Measurements from ENCODE around the gene MTMR2.

DNA sequence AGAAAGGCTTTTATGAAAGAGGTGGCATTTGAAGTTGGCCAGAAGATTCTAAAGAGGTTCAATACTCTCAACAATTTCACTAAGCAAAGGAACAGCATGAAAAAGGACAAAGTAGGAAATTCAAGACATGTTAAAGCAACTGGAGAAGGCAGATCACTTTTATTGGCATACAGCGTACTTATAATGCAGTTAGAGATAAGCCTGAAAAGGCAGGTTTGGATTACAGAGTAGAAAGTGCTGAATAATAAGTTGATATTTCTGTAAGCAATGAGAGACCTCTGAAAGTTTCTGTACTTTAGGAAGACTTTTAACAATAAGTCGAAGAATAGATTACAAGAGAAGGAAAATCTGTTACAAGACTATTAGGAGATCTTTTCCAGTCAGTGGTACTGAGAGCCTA is 25.1 kb downstream of the MTMR2 start:
- TF ChIP-seq FOXM1 (IDR thresholded peaks at IDR 0.05; ENCODE audit: borderline replicate concordance) (no peak), SP1 (IDR thresholded peaks at IDR 0.05) (no peak)
